Measurements from ENCODE around the gene PLXNA4.

The PLXNA4 gene

DNA sequence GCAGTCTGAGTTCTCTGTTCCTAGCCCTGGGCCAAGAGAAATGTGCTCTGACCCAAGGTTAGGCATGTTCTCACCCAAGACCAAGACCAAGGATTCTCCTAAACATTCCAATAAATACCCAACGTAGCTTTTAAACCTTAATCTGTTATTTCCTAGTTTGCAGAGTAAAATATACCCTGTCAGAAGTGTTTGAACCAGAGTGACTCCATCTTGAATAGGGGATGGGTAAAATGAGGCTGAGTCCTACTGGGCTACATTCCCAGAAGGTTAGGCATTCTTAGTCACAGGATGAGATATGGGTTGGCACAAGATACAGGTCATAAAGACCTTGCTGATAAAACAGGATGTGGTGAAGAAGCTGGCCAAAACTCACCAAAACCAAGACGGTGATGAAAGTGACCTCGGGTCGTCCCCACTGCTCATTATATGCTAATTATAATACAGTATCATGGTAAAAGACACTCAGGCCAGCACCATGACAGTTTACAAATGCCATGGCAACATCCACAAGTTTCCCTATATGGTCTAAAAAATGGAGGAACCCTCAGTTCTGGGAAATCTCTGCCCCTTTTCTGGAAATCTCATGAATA, 27.7 kb downstream of the PLXNA4 start:
- no peak overlapping the region for H3K4ac ChIP-seq (ENCODE audit: low read depth, low read length)

DNA sequence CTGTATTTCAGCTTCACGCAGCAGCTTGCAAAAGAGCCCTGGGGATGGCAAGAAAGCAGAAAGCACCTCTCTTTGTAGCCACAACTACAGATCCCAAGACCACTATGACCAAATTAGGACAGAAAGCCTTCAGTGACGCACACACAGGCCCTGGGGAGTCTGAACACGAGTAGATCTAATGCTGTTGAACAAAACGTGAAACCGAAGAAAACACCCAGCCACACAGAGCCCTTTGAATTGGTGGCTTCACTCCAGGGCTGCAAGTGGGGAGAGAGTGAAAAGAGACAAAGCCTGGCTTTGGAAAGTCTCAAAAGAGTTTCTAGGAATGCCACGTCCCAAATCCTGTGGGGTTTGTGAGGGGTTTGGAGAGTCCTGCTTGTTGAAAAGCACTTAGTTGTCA, 28.4 kb downstream of the PLXNA4 start:
- Histone ChIP-seq H4K91ac (ENCODE audit: low read depth, low read length) (no peak overlapping the region), H3K4ac (ENCODE audit: low read depth, low read length) (no peak overlapping the region), H3K9ac (ENCODE audit: low read length) (no peak overlapping the region), H2AFZ (ENCODE audit: insufficient read depth, low read length, poor library complexity) (no peak overlapping the region), H4K12ac (ENCODE audit: low read depth, low read length) (no peak overlapping the region), H3K27ac (ENCODE audit: low read depth, low read length) (no peak overlapping the region), H3K4me1 (ENCODE audit: control insufficient read depth in 1 of 2, insufficient read depth in 2 of 2, low read length in 2 of 2) (peaks cover 0 to under 1% of the 10 kb centered on the region in 2 experiments), H2BK120ac (ENCODE audit: insufficient read depth, low read length, poor library complexity) (no peak overlapping the region), H4K8ac (ENCODE audit: low read depth, low read length) (no peak overlapping the region), H3K9me3 (ENCODE audit: insufficient read depth, low read depth, low read length) (peaks cover 6% of the 10 kb centered on the region), H2BK12ac (ENCODE audit: low read length) (no peak overlapping the region), H3K79me2 (ENCODE audit: control insufficient read depth, insufficient read depth, low read length, poor library complexity) (no peaks in the 10 kb centered on the region), H3K27me3 (ENCODE audit: insufficient read depth, low read length) (peaks cover 2% of the 10 kb centered on the region), H3K79me1 (ENCODE audit: low read length) (no peaks in the 10 kb centered on the region), H3K4me2 (ENCODE audit: low read length) (no peak overlapping the region), H3K36me3 (ENCODE audit: control insufficient read depth in 1 of 2, insufficient read depth in 2 of 2, low read length in 2 of 2) (no peaks in the 10 kb centered on the region), H3K18ac (ENCODE audit: low read length) (no peak overlapping the region), H2BK5ac (ENCODE audit: low read depth, low read length, poor library complexity) (no peak overlapping the region), H3K4me3 (ENCODE audit: low read depth, low read length) (no peak overlapping the region), H3K14ac (ENCODE audit: low read length) (no peak overlapping the region), H2AK5ac (ENCODE audit: low read length) (no peak overlapping the region), H3K23ac (ENCODE audit: low read length) (no peak overlapping the region)
- DNase-seq = no peak
- WGBS (ENCODE audit: extremely low coverage, insufficient coverage, insufficient read length) = no CpG with 5 or more reads among the region's 6 CpGs

More for the DNA sequence above, 27.7 kb downstream of the PLXNA4 start:
- no peak for DNase-seq
- Histone ChIP-seq H4K8ac (ENCODE audit: low read depth, low read length) (no peak overlapping the region), H3K18ac (ENCODE audit: low read length) (no peak overlapping the region), H3K27me3 (ENCODE audit: insufficient read depth, low read length) (peaks cover 2% of the 10 kb centered on the region), H3K4me1 (ENCODE audit: control insufficient read depth in 1 of 2, insufficient read depth in 2 of 2, low read length in 2 of 2) (peaks cover 0 to 4% of the 10 kb centered on the region in 2 experiments), H2AK5ac (ENCODE audit: low read length) (no peak overlapping the region), H3K36me3 (ENCODE audit: control insufficient read depth in 1 of 2, insufficient read depth in 2 of 2, low read length in 2 of 2) (no peaks in the 10 kb centered on the region), H4K91ac (ENCODE audit: low read depth, low read length) (no peak overlapping the region), H2BK12ac (ENCODE audit: low read length) (no peak overlapping the region), H3K27ac (ENCODE audit: low read depth, low read length) (no peak overlapping the region), H3K79me2 (ENCODE audit: control insufficient read depth, insufficient read depth, low read length, poor library complexity) (no peaks in the 10 kb centered on the region), H3K14ac (ENCODE audit: low read length) (no peak overlapping the region), H2BK5ac (ENCODE audit: low read depth, low read length, poor library complexity) (no peak overlapping the region), H3K79me1 (ENCODE audit: low read length) (no peaks in the 10 kb centered on the region), H2BK120ac (ENCODE audit: insufficient read depth, low read length, poor library complexity) (no peak overlapping the region), H3K23ac (ENCODE audit: low read length) (no peak overlapping the region), H3K4me3 (ENCODE audit: low read depth, low read length) (no peak overlapping the region), H3K9ac (ENCODE audit: low read length) (no peak overlapping the region), H3K9me3 (ENCODE audit: insufficient read depth, low read depth, low read length) (peaks cover 6% of the 10 kb centered on the region), H3K4me2 (ENCODE audit: low read length) (no peak overlapping the region), H4K12ac (ENCODE audit: low read depth, low read length) (no peak overlapping the region), H2AFZ (ENCODE audit: insufficient read depth, low read length, poor library complexity) (no peak overlapping the region)
- WGBS (ENCODE audit: extremely low coverage, insufficient coverage, insufficient read length) = no CpG with 5 or more reads among the region's 4 CpGs

DNA sequence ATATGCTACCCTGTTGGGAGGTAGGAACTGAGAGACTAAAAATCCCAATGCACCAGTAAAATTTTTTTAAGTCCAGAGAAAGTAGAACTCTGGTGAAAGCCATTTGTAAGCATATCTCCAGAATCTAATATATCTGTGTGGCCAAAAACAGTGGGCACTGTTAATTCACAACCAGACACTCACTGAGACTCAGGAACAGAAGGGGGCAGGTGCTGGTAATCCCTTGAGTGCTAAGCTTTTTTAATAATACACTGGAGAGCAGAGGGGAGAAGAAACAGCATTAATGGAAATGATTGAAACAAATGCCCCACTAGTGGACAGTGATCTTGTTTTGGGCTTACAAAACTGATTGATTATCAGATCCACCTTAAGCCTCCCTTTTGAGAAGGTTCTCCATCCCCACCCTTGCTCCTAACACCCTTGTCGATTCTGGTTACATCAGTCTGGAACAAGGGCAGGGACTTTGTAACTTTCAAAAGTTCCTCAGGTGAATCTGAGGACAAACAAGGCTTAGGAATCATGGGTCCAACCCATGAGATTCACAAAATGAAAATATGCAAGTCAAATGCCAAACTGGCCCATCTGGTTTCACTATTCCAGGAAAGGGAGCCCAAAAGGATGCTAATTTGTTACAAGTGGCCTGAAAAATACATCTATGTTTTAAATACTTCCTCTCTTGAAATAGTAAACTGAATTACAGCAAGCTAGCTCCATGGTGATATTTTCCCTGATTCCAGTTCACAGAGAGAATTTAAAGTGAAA, 29.7 kb downstream of the PLXNA4 start:
- Histone ChIP-seq H3K36me3 (ENCODE audit: control insufficient read depth in 1 of 2, insufficient read depth in 2 of 2, low read length in 2 of 2) (no peaks in the 10 kb centered on the region), H2BK12ac (ENCODE audit: low read length) (no peak overlapping the region), H3K4ac (ENCODE audit: low read depth, low read length) (no peak overlapping the region), H3K4me2 (ENCODE audit: low read length) (no peak overlapping the region), H3K18ac (ENCODE audit: low read length) (no peak overlapping the region), H4K12ac (ENCODE audit: low read depth, low read length) (no peak overlapping the region), H3K79me1 (ENCODE audit: low read length) (no peaks in the 10 kb centered on the region), H3K27me3 (ENCODE audit: insufficient read depth, low read length) (peaks cover 2% of the 10 kb centered on the region), H2AFZ (ENCODE audit: insufficient read depth, low read length, poor library complexity) (no peak overlapping the region), H2BK5ac (ENCODE audit: low read depth, low read length, poor library complexity) (no peak overlapping the region), H3K4me1 (ENCODE audit: control insufficient read depth in 1 of 2, insufficient read depth in 2 of 2, low read length in 2 of 2) (peaks cover 0 to 2% of the 10 kb centered on the region in 2 experiments), H3K27ac (ENCODE audit: low read depth, low read length) (no peak overlapping the region), H4K8ac (ENCODE audit: low read depth, low read length) (no peak overlapping the region), H3K23ac (ENCODE audit: low read length) (no peak overlapping the region), H3K4me3 (ENCODE audit: low read depth, low read length) (no peak overlapping the region), H2BK120ac (ENCODE audit: insufficient read depth, low read length, poor library complexity) (no peak overlapping the region), H3K79me2 (ENCODE audit: control insufficient read depth, insufficient read depth, low read length, poor library complexity) (no peaks in the 10 kb centered on the region), H3K9ac (ENCODE audit: low read length) (no peak overlapping the region), H4K91ac (ENCODE audit: low read depth, low read length) (no peak overlapping the region), H2AK5ac (ENCODE audit: low read length) (no peak overlapping the region), H3K14ac (ENCODE audit: low read length) (no peak overlapping the region), H3K9me3 (ENCODE audit: insufficient read depth, low read depth, low read length) (peaks cover 6% of the 10 kb centered on the region)
- no CpG with 5 or more reads among the region's 1 CpG for WGBS (ENCODE audit: extremely low coverage, insufficient coverage, insufficient read length)
- no peak for DNase-seq

DNA sequence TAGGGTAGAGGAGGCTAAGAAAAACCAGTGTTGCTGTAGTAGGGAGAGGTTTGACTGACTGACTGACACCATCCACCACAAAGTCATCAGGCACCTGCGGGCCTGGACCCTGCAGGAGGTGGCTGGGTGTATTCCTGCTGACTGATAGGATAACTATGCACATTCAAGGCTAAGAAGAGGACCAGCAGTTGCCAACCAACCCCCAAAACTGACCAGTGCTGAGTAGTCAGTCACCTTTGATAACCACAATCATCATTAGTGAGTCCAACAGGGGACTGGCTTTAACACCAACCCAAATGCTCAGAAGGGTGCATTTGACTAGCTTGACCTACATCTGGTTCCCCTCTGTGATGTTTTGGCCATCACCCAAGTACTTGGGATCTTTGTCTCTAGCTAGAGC, 30.5 kb downstream of the PLXNA4 start:
- no peak overlapping the region for H3K9ac ChIP-seq (ENCODE audit: low read length)
- H2AFZ ChIP-seq (ENCODE audit: insufficient read depth, low read length, poor library complexity) = no peak overlapping the region
- no peak overlapping the region for H3K4ac ChIP-seq (ENCODE audit: low read depth, low read length)
- H4K12ac ChIP-seq (ENCODE audit: low read depth, low read length) = no peak overlapping the region
- H2BK120ac ChIP-seq (ENCODE audit: insufficient read depth, low read length, poor library complexity) = no peak overlapping the region
- H3K4me3 ChIP-seq (ENCODE audit: low read depth, low read length) = no peak overlapping the region
- H4K8ac ChIP-seq (ENCODE audit: low read depth, low read length) = no peak overlapping the region
- DNase-seq = no peak
- no peak overlapping the region for H2BK5ac ChIP-seq (ENCODE audit: low read depth, low read length, poor library complexity)
- H3K18ac ChIP-seq (ENCODE audit: low read length) = no peak overlapping the region
- no peaks in the 10 kb centered on the region for H3K36me3 ChIP-seq (ENCODE audit: control insufficient read depth in 1 of 2, insufficient read depth in 2 of 2, low read length in 2 of 2)
- no peak overlapping the region for H3K23ac ChIP-seq (ENCODE audit: low read length)
- peaks cover 2% of the 10 kb centered on the region for H3K27me3 ChIP-seq (ENCODE audit: insufficient read depth, low read length)
- H2AK5ac ChIP-seq (ENCODE audit: low read length) = no peak overlapping the region
- H3K4me1 ChIP-seq (ENCODE audit: control insufficient read depth in 1 of 2, insufficient read depth in 2 of 2, low read length in 2 of 2) = peaks cover 0 to 3% of the 10 kb centered on the region in 2 experiments
- H3K79me2 ChIP-seq (ENCODE audit: control insufficient read depth, insufficient read depth, low read length, poor library complexity) = no peaks in the 10 kb centered on the region
- H3K27ac ChIP-seq (ENCODE audit: low read depth, low read length) = no peak overlapping the region
- no CpG with 5 or more reads among the region's 1 CpG for WGBS (ENCODE audit: extremely low coverage, insufficient coverage, insufficient read length)
- no peak overlapping the region for H2BK12ac ChIP-seq (ENCODE audit: low read length)
- no peak overlapping the region for H3K14ac ChIP-seq (ENCODE audit: low read length)
- peaks cover 3% of the 10 kb centered on the region for H3K9me3 ChIP-seq (ENCODE audit: insufficient read depth, low read depth, low read length)
- no peak overlapping the region for H4K91ac ChIP-seq (ENCODE audit: low read depth, low read length)
- H3K4me2 ChIP-seq (ENCODE audit: low read length) = no peak overlapping the region
- H3K79me1 ChIP-seq (ENCODE audit: low read length) = no peaks in the 10 kb centered on the region

Measured in trophoblast cell (in vitro differentiated cells and primary cell).